ENCODE measurements around the gene ECHS1.

GRCh38 chr10:133316266-133316665 lies 56.9 kb downstream of the ECHS1 start:
- TF ChIP-seq CTCF (conservative IDR thresholded peaks at IDR 0.05; ENCODE audit: low read length) (no peak), EZH2phosphoT487 (IDR thresholded peaks at IDR 0.05; ENCODE audit: borderline replicate concordance, low read depth, low read length) (no peak)
